Renal pelvis (tissue), 12 donors: Measurements from ENCODE around the gene SPP2. TPM values are rescaled to one million over a fixed set of nuclear protein-coding genes. Genes with fewer than 3 reads are reported as not detected.

Source experiments
- DNase-seq: peaks from one replicate; pipeline ENCODE4 v3.0.0-alpha.2; 2013
- long read RNA-seq, 16 experiments: transcript quantifications; one replicate each; lab custom pipeline, GENCODE V29; 2026
- polyA plus RNA-seq, 3 donors: library from polyadenylated mRNA; unstranded; fragments of 120-200 nt; gene quantifications; one replicate each; pipeline ENCODE4 v1.2.1, GENCODE V29; 2013; ENCODE audit not compliant: insufficient read length in 3 of 3

The SPP2 gene, protein sequence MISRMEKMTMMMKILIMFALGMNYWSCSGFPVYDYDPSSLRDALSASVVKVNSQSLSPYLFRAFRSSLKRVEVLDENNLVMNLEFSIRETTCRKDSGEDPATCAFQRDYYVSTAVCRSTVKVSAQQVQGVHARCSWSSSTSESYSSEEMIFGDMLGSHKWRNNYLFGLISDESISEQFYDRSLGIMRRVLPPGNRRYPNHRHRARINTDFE
- polyA plus RNA-seq = not detected
- long read RNA-seq, donor 1 = 0 reads
- long read RNA-seq, donor 2 = 0 reads
- long read RNA-seq, donor 3 = 0 reads
- long read RNA-seq, donor 4 = 0 reads
- long read RNA-seq, donor 5 = 0 reads
- long read RNA-seq, donor 6 = 0 reads
- long read RNA-seq, donor 7 = 0 reads
- long read RNA-seq, donor 8 = 0 reads
- long read RNA-seq, donor 9 = 0 reads
- long read RNA-seq, donor 10 = 0 reads
- long read RNA-seq, donor 11 = 0 reads
- long read RNA-seq, donor 12 = 0 reads
- long read RNA-seq, donor 13 = 0 reads
- long read RNA-seq, donor 14 = 0 reads
- long read RNA-seq, donor 15 = 0 reads
- long read RNA-seq, donor 16 = 0 reads

DNA sequence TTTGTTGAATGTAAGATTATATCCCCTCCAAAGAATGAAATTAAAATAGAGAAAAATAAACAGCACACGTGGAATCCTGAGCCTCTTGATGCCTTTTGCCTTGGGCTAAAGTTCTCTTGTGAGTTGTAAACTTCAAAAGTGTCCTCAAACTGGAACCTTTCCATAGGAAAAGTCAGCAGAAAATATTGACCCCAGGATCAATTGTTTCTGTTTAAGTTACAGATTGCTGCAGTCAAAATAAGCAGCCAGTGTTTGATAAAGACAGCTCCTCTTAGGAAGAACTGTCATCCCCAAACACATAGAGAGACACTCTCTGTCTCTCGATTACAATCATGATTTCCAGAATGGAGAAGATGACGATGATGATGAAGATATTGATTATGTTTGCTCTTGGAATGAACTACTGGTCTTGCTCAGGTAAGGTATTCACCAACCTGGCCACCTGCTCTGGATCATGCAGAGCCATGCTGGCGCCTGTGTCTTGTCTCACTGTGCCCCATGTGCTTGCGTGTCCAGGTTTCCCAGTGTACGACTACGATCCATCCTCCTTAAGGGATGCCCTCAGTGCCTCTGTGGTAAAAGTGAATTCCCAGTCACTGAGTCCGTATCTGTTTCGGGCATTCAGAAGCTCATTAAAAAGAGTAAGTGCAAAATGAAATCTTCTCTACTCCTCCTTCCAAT is at the start of gene SPP2:
SPP2 (plus strand) TSS at position 248 of the 681 bp plus-strand sequence; CDS start at position 333, 85 bp downstream.
- DNase-seq = no peak

DNA sequence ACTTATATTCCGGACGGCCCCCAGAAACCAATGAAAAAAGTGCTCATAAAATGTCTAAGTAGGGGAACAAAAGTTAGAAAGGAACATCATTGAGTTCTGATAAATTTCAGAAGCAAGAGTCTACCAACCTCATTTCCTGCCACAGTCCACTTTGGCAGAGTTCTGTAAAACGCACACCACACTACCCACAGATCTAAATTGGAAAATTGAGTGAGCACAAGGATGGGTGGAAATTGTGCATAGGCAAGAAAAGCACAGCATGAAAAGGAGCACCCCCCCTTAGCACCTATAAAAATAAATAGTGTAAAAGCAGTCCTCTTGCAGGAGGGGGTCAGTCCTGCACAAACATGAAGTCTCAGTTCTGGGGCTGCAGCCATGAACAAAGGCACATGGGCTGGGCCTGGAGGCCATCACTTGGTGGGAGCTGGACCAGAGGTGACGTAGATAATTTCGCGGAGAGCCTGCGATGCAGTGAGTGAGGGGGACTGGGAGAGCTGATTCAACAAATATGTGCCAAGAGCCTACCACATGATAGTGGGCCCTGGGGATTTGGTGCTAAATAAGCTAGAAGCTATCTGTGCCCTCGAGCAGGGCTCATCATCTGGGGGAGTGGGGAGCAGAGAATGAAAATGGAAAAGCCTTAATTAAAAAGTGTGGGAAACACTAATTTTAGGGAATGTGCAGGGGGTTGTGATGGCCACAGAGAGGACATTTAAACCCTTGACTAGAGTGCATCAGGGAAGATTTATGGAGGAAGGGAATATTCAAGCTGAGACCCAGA is 48.9 kb upstream of the SPP2 start:
- DNase-seq = no peak

DNA sequence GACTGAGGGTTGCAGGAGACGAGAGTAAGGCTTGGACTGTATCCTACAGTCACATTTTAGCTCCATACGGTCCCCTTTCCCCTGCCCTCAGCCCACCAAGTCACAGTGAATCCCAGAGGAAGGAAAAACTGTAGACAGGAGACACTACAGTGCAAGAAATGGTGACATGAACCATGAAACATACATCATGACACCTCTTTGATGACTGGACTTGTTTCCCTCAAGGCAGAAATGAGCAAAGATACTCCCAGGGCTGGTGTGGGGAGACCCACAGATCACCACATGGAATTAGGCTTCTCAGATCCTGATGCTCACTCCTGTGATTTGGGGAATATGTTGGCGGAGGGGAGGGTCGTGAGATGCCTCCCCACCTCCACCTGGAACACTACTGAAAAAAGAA is 48.2 kb upstream of the SPP2 start:
- no peak for DNase-seq

DNA sequence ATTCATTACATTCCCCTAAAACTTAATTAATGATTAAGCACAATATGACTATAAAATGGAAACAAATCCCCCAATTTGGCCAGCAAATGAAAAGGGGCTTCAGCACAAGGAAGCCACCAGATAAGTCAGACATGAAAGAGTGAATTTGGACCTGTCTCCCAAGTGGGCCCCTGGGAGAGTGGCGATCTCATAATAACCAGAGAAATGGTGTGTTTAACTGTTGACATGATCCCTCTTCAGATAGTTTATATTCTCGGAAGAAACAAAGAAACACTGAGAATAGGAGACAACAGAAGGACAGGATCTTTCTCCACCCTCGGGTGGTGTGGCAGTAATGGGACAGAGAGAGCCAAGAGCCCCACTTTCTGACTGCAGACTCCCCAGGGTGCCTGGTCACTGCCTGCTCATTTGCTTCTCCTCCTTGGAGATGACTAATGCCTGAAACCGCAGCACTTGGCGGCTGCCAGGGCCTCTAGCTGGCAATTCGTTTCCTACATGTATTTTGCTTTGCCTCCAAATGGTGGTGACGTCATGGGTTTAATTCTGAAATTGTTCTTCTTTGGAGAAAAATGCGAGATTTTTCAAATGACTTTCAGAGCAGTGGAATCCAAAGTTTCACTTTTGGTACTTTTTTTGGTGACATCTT is 46.4 kb upstream of the SPP2 start:
- DNase-seq = no peak

DNA sequence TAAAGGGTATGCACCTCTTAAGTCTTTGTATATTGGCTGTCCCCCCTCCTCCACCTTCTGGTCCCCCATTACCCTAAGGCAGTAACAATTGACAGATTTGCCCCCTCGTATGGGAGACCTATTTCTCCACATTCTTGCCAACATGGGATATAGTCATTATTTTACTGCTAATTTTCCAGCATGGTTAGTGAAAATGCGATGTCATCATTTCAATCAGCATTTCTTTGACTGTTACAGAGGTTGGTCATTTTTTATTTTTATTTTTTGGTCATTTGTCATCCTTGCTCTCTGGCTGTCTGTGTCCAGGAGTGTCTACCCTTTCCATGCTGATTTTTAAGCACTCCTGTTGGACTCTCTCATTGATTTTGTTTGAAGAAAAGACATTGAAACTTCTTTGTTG is 45.4 kb upstream of the SPP2 start:
- DNase-seq = no peak

DNA sequence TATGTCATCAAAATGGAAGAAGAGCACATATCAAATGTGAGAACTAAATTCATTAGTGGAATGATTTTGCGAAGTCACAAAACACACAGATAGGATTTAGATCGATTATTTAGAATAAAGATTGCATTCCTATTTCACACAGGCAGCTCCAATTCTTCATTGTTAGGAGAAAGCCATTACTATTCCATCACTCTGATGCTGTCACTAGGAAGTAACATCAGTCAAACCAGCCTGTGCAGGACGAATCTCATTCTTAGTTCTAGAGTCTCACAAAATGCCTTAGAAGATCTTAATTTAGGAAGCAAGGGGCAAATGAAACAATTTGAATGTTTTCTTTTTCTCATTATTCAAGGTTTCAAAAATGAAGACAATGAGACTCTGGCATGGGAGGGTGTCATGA is 44.0 kb upstream of the SPP2 start:
- no peak for DNase-seq

DNA sequence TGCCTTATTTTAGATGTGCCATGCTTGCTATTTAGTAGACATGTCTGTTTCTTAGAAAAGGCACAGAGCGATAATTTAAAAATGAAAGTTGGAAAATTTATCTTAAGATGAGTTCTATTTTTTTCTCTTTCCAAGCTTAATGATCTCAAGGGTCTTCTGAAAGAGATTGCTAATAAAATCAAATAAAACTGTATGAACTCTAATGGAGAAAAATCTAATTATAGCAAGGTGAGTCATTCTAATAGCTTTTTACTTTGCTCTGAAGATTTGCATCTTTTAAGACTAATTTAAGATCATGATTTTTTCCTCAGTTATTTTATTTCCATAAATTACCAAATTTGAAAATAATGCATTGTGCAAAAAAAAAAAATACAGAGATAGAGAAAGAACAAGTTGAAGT is 36.1 kb upstream of the SPP2 start:
- DNase-seq = no peak

DNA sequence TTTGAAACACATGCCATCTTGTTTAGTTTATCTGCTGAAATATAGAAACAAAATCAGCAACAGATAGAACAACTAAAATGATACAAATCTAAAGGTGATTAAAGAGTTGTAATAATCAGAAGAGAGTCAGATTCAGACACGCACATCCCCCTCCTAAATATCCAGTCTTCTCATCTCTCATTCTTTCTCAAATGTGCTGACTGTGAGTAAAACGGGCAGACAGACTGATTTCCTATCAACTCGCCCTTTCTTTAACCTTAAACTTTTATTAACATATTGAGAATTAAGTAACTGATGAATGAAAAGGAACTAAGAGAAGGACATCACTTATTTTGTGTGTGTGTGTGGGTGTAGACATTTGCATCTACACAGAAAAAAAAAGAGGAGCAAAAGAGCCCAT is 34.6 kb upstream of the SPP2 start:
- no peak for DNase-seq

DNA sequence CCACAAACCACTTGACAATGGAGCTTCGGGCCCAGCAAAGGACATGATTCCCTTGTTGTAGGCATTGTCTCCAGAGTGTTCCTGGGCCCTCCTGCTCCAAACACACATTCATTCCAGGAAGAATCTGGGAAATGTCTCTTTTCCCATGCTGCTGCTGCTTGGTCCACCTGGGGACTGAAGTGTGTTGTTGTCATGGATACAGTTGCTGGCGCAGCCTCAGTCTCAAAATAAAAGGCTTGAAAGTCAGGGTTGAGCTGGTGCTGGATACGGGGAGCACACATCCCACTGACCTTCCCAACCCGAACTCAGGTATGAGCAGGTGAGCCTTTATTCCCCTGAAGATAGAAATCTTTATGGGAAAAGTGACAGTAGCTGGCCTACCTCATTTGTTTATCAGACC is 30.6 kb upstream of the SPP2 start:
- no peak for DNase-seq

DNA sequence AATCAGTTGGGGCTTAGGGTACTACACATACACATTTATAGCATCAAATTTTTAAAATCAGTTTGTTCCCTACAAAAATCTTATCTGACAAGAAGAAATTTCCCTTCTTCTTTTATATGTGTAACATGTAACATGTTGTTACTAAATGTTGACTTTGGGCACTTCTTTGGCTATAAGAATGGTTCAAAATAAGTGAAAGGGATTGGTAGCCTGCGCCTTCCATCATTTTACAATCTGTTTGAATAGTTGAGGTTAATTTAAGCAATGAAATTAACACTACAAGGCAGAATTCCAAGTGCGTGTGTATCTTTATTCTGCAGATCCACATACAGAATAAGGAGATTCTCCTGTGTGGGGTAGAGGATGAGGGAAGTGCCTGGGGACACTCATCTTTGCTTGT is 30.2 kb upstream of the SPP2 start:
- DNase-seq = no peak

DNA sequence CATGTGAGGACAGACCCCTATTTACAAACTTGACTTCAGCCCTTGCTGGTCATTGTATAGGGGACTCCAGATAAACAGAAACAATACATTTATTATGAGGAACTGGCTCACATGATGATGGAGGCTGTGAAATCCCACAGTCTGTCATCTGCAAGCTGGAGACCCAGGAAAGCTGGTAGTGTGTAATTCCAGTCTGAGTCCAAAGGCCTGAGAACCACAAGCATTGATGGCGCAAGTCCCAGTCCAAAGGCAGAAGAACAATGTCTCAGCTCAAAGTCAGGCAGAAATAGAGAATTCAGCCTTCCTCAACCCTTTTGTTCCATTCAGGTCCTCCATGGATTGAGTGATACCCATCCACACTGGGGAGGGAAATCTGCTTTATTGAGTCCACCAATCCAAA is 28.1 kb upstream of the SPP2 start:
- no peak for DNase-seq

DNA sequence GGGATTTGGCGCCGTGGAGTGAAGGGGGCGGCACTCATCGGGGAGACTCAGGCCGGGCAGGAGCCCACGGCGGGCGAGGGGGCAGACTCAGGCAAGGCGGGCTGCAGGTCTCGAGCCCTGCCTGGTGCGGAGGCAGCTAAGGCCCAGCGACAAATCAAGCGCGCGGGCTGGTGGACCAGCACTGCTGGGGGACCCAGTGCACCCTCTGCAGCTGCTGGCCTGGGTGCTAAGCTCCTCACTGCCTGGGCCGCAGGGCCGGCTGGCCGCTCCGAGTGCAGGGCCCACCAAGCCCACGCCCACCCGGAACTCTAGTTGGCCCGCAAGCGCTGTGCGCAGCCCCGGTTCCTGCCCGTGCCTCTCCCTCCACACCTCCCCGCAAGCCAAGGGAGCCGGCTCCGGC is 26.2 kb upstream of the SPP2 start:
- DNase-seq = no peak

DNA sequence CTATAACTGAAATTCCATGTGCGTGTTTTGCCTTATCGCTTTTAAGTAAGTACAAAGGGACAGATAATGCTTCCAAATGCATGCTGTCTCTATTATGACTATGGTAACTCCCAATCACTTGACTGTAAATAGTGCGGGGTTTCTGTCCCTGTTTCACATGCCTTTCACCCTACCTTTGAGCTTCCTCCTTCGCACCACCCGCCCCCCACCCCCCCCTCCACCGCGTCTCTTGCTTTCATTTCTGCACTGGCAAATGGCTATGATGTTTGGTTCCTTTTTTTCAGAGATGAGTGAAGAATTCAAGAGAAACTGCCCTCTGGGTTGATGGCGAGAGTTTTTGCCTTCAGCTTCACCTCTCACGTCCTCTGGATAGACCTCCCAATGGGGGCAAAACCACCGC is 25.0 kb upstream of the SPP2 start:
- no peak for DNase-seq

DNA sequence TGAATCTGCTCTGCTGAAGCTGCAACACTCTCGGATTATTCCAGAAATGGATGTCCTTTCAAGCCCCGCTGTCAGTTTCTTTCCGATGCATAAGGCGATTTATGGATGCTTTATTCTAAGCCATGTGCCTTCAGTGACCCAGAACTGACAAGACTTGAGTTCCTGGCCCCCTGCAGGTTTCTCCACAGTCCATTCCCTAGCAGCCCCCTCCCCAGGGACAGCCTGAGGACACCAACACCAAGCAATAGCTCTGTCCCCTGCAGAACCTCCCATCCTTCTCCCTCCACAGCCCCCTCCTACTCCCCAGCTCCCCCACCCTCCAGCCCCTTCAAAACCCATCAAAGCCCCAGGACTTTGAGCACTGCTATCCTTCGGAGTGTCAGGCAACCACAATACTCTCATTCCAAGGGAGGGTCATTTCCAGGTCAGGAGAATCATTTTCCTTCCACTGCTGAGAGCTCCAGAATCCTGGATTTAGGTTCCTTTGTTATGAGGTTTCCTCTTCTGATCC is 24.6 kb upstream of the SPP2 start:
- DNase-seq = peak; percentile 36

DNA sequence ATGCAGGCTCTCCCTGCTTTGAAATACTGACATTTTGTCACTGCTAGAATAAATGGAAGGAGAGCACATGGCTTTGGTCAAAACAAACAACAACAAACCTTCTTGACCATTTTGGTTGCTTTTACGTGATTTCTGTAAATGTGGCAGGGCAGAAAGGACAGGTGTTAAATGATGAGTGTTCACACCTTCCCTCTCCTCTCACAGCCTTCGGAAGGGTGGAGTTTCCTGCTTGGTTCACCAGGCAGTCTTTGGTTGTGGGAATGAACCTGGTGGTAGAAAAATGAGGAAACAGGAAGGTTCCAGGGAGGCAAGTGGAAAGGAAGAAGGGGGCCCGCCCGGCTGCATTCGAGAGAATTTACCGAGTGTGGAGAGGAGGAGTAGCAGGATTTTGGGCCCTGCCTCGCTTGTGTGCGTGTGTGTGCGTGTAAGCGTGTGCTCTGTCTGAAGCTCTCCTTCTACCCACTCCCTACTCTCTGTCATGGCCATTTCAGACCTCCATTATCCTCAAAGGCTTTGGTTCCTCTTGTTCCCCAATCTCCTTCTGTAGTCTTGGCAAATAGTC is 23.7 kb upstream of the SPP2 start:
- DNase-seq = no peak

DNA sequence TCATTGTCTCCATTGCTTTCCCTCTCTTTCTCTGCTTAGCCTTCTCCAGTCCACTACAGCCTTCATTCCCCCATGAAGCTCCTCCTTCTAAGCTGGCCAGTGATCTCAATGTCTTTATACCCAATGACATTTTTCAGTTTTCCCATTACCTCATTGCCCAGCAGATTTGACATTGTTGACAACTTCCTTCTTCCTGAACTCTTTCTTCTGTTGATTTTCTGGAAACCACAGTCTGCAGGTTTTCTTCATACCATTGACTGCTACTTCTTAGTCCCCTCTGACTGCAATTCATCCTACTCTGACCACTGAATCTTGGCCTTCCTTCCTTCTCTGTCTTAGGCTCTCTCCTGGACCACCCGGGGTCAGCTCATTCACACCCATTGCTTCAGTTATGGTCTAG is 22.9 kb upstream of the SPP2 start:
- no peak for DNase-seq

DNA sequence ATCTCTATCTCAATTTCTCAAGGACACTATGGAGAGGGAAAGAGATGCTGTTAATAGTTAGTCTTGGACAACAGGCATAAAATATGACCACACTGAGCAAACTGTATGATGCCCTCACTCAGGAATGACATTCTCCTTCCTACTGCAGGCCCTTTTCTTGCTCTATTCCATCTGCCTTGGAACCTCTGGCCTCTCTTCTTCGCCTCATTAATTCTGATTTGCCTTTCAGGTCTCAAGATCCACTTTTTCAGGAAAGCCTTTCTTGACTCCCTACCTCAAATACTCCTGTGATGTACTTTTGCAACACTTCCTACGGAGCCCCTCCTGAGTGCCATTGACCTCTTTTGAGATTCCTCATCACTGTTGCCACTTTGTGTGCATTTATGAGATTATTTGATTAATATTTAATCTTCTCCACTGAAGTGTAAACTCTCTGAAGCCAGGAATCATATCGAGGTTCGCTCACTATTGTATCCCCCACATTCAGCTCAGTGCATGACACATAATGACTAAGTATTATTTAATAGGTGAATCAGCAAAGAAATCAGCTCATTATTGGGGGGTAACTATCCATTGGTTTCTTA is 21.3 kb upstream of the SPP2 start:
- DNase-seq = peak; percentile 8

DNA sequence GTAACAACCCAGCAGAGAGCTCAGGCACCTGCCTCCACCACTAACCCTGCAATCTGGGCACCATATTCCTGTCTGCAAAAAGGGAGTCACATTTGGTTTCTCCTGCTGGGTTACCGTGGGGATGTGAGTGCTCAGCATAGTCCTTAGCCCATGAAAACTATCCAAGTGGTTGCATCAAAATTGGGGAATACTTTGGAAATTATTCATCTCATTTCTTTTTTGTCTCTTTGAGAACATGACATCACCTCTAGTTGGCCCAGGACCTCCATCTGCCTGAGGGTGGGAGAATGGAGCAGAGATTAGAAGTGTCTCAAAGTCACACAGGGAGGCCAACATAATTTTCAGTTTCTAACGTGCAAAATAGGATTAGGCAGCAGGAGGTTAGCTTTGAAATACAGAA is 19.3 kb upstream of the SPP2 start:
- no peak for DNase-seq

DNA sequence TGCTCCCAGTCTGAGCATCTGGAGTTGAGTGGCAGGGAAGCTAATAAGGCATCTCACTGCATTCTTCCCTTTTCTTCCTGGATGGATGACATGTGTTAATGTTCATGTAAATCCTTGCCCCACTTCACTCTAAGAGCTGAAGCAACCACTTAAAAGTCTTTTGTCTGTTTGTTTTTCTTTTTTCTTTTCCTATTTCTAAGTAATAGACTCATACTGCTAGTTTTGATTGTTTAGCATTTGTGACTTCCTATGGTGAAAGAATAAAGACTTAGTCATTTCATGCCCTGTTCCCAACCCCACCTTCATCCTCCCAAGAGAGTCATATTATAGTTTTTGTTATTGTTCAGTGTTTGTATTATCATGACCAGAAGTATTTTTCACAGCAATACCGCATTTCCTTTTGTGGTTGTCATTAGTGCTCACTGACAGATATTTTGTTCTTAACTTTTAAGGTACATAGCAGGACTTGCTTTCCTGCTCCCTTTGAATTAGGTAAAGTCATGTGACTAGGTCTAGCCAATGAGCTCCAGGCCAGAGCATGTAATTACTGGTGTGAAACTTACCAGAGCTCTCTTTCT is 18.1 kb upstream of the SPP2 start:
- DNase-seq = no peak

DNA sequence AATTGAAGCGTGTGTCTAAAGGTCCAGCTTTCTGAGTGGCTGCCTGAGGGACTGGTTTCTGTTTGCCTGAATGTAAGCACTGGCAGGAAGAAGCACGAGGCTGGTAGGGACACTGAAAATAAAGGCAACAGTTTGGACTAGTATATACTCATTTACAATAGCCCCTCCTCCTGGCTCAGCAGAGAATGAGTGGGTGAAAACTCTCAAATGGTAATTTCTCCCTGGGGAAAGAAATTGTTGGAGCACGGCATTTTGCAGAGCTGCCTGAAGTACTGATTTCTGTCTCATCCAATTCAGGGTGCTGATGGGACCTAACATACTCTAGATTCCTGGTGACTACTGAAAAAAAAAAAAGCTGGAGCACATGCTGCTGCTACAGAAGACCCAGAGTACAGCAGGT is 17.3 kb upstream of the SPP2 start:
- no peak for DNase-seq

DNA sequence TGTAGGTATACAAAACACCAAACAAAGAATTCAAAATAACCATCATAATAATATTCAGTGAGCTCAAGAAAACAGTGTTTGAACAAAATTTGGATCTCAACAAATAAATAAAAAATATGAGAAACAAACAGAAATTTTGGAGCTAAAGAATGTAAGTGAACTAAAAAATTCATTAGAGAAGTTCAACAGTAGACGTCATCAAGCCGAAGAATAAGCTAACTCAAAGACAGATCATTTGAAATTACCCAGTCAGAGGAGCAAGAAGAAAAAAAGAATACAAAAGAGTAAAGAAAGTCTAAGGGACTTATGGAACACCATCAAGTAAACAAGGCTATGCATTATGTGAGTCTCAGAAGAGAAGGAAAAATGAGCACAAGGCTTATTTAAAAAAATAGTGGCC is 16.6 kb upstream of the SPP2 start:
- no peak for DNase-seq
